GM21717 (cell line): ENCODE results near the gene PRG3.
"Not testable (repeated sequence)": the region's sequence is repeated elsewhere in the genome, so short reads cannot be mapped to it uniquely, and the experiment has no call there.

Source experiments
- ATAC-seq: cut with Tn5 transposase; IDR thresholded peaks from one replicate; pipeline ENCODE4 v1.9.1; 2021; ENCODE audit warnings: mild to moderate bottlenecking, moderate library complexity; ENCODE audit not compliant: unreplicated experiment

PRG3 gene

DNA sequence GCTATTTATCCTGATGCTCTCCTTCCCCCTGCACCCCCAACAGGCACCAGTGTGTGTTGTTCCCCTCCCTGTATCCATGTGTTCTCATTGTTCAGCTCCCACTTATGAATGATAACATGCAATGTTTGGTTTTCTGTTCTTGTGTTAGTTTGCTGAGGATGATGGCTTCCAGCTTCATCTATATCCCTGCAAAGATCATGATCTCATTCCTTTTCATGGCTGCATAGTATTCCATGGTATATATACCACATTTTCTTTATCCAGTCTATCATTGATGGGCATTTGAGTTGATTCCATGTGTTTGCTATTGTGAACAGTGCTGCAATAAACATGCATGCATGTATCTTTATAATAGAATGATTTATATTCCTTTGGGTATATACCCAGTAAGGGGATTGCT is 19.5 kb downstream of the PRG3 start:
- ATAC-seq = not testable (repeated sequence)

DNA sequence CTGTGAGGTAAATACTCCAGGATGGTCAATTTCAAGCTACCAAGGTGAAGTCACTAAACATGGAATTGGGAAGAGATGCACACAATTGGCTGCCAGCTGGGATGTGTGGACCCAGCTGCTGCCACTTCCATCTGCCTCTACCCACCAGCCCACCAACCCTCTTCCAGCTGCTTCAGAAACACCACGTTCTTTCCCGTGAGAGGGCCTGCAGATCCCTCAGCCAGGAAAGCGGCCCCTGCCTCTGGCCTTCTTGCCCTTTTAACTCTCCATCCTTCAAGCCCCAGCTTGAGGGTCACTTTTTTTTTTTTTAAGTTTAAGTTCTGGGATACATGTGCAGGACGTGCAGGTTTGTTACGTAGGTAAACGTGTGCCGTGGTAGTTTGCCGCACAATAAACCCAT is 20.0 kb downstream of the PRG3 start:
- ATAC-seq = no peak

DNA sequence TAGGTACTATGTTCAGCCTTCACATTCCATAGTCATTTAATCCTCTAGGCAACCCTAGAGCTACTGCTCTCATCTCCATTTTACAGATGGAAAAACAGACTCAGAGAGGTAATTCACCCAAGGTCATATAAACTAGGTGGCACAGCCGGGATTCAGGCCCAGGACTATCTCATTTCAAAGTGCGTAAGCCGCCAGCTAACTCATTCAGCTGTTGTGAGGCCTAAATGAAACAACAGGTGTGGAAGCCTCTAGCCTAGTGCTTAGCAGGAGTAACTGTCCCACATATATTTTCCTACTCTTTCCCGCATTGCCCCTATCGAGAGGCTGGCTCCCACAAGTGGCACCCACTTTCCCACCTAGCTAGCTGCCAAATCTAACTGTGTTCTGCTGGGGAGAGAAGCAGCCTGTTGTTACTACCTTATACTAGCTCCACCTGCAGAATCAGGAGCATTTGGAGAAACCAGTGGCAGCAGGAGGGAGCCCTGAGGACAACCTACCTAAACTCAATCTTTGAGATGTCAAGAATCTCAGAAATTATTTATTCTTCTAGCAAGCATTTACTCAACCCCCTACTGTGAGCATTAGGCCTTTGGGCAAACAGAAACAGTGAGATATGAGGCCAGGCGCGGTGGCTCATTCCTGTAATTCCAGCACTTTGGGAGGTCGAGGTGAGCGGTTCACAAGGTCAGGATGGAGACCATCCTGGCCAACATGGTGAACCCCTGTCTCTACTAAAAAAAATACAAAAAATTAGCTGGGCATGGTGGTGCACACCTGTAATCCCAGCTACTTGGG is 20.9 kb downstream of the PRG3 start:
- no peak for ATAC-seq

DNA sequence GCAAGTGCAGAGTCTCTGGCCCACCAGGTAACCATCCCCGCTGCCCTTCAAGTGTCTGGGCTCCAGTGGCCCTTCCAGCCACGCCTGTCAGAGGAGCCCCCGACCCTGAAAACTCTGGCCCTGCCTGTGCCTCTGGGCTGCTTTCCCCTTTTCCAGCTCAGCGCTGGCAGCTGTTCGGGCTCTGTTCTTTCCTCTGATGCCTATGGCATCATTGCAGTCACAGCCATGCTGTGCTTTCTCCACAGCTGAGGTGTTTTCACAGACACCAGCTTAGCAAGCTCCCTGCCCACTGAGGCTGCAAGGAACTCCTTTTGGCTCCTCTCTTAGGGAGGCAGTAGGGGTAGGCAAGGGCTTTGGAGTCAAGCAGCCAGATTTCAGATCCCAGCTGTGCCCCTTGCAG is 21.6 kb downstream of the PRG3 start:
- no peak for ATAC-seq

DNA sequence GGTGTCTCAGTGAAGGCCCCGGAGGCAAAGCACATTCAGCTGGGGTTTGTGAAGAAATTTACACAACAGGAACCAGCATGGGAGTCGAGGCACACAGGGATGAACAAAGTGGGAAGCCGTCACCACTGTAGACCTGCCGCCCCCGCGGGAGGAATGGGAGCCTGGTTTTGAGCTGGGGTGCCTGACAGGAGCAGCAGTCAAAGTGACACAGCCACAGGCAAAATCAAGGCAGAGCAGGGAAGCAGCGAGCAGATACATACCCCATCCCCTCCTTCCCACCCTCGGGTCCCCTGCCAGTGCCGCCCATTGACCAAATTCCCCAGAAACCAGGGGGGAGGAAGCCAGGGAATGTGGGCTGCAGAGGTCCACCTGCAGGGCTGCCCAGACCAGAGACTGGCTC is 22.0 kb downstream of the PRG3 start:
- ATAC-seq = no peak

DNA sequence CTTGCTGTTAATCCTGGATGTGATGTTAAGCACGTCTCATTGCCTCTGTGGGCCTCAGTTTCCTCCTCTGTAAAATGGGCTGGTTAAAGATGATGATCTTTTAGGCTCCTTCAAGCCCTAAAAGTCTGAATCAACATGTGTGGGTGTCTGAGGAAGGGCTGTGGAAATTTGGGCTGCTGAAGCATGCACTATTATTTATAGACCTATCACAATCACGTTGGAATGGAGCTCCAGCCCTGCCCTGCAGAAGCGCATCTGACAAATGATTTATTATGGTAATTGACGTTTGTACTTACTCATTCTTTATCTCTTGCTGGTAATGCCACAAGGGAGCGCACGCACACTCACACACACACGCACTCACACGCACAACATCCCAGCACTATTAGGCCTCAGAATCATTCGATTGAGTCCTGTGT is 22.4 kb downstream of the PRG3 start:
- ATAC-seq = no peak

DNA sequence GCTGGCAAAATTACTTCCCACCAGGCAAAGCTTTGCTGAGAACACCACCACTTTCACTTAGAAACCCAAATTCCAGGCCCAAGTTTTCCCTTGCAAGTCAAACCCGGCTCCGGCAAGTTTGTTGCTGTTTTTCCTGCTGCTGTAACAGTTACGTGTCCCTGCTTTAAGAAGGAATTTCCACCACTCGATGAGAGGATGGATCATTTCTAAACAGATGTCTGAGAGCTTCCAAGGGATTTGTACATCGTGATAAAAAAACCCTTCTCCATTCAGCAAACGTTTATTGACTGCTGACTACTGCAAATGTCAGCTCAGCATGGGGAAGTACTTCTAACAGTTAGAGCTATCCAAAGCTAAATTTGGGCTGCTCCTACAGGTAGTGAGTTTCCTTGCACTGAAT is 23.1 kb downstream of the PRG3 start:
- ATAC-seq = no peak

DNA sequence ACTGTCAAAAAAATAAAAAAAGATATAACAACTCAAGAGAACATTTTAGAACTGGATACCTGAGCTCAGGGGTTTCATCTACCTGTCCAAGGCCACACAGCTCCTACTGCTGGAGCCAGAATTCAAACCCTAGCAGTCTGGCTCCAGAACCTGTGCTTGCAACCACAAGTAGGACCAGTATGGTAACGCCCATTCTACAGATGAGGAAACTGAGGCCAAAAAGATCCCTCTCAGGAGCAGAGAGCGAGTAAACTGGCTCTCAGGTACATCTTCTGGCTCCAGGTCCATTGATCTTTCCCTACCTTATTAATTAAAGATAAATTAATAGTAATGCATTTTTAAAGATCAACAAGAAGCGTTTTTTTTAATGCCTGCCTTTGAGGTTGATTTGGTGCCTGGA is 23.6 kb downstream of the PRG3 start:
- no peak for ATAC-seq

DNA sequence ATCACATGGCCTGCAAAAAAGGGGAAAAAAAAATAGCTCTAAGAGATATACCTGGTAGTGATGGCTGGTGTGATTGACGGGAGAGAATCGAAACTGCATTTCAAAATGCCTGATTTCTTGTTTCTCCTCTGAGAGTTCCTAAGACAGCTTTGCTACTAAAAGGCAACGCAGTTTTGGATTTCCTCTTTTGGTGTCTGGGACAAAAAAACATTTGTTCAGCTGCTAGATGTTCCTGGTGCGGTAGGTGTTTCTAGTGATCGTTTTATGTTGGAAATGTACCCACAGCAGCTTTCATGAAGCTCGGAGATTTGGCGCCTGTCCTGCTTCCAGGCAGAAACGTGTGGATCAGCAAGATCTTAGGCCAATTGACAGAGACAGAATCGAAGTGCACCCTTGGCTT is 24.7 kb downstream of the PRG3 start:
- no peak for ATAC-seq

DNA sequence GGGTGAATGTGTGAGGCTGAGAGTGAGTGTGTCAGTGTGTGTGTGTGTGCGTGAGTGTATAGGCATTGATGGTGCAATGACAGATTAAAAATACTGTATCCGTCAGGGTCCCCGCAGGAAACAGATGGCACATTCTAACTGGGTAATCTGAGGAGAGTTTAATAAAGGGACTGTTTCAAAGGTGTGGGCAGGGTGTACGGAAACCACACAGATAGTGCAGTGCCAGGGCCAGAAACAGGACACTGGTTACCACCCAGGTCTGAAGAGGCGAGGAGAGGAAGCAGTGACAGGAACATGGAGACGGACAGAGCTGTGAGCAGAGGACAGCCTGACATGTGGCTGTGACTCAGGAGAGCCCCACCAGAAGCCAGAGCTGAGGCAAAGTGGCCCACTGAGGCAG is 26.3 kb downstream of the PRG3 start:
- ATAC-seq = no peak

DNA sequence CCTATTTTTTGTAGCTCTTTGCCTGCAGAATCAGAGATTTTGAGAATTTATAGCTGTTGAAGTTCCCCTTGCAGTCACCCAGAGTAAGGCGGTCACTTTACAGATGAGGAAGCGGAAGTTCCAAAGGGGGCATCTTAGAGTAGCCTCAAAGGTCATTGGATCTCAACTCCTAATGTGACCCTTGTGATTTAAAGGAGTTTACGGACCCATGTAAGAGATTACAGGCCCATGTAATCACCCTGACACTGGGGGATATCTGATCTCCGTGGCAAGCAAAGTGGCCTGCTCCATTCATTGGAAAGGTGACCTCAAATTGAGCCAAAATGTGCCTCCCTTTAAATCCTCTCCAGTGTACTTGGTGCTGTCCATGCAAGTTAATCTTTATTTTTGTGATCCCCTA is 27.1 kb downstream of the PRG3 start:
- ATAC-seq = no peak

DNA sequence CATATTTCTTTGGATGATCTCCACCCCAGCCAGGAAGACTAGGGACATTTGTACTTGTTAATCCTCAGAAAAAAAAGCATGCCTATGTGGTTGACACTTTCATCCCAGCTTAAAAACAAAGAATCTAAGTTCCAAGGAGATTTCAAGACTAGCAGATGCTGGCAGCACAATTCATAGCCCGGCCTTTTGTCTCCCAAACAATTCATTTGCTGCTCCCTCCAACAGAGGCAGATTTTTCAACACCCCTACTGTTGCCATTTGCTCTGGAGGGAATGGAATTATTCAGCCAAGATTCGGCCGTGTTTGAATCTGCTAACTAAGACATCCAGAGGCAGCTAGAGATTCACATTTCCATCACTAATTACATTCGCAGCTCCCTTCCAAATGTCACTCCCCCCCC is 27.5 kb downstream of the PRG3 start:
- no peak for ATAC-seq

DNA sequence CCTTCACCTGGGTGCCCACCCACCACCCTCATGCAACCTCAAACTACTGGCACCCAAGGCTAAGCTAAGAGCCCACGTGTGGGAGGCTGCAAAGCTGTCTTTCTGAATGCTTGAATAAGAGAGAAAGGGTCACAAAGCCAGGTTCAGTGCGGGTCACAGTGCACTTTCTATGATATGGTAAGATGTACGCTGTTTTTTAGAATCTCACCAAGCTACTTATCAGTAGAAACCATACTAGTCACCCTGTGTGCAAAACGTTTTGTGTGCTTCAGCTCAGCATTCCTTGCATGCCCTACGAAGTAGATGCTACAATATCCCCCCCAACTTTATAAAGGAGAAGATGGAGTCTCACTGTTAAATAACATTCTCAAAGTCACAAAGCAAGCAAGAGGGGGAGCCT is 27.9 kb downstream of the PRG3 start:
- no peak for ATAC-seq

DNA sequence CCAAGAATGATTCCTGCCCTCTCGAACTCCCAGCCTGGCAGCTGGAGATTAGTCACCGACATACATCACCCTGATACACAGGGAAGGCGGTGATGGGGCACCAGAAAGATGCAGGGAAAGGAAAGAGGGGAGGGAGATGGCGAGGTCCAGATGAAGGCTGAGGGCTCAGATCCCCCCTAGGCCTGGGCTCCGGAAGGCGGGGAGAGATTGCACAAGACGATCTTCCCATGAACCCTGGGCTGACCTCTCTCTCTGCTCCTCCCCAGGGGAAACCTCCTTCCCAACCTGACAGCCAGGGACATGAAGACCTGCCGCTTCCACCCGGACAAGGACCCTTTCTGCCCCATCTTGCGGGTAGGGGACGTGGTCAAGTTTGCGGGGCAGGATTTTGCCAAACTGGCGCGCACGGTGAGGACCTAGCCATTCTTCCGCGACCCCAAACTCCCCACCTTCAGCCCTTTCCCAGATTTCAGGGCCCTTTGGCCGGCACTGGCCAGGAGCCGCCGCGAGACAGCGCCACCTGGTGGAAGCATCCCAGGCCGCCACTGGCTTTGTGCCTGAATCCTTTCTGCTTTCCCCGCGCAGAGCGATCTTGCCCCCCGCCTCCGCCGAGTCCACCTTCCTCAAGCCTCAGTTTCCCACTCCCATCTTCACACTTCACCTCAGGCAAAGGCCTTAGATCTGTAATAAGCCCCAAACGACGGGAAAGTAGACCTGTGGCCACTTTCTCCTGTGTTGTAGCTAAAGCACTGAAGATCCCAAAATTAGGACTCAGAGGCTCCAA is 31.3 kb downstream of the PRG3 start:
- ATAC-seq = no peak

DNA sequence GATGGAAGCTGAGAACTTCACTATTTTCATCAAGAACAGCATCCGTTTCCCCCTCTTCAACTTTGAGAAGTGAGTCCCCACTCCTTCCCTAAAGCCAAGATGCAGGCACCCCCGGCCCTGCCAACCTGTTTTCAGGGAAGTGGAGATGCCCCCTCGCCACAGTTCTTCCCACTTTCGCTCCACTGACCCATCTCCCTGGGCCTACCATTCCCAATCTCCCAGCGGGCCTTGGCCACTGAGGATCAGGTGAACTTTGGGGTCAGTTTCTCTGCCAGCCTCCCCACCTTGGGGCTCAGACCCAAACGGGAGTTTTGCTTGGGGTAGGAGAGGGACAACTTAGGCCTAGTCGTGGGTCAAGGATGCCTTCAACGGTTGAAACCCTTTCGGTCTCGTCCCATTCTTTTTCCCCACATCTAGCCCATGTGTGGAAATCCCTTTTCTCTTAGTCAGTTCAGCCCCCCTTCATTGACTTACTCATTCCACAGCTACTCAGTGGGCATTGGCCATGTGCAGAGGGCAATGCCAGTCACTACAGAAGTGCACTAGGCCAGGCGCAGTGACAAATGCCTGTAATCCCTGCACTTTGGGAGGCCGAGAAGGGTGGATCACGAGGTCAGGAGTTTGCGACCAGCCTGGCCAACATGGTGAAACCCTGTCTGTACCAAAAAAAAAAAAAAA is 32.2 kb downstream of the PRG3 start:
- no peak for ATAC-seq

DNA sequence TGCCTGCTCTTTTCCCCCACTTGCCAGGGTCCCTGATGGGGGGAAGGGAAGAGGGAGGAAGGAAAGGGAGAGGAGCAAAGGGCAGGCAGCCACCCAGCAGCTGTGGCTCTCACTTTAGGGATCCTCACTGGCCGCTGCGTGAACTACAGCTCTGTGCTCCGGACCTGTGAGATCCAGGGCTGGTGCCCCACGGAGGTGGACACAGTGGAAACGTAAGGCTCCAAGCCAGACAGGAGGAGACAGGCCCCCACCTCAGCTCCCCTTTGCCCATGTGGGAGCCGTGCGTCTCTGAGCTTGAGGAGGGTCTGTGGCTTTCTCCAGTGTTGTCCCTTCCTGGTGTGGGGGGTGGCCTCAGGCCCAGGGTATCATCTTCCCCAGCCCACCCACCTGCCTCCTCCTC is 32.9 kb downstream of the PRG3 start:
- no peak for ATAC-seq

DNA sequence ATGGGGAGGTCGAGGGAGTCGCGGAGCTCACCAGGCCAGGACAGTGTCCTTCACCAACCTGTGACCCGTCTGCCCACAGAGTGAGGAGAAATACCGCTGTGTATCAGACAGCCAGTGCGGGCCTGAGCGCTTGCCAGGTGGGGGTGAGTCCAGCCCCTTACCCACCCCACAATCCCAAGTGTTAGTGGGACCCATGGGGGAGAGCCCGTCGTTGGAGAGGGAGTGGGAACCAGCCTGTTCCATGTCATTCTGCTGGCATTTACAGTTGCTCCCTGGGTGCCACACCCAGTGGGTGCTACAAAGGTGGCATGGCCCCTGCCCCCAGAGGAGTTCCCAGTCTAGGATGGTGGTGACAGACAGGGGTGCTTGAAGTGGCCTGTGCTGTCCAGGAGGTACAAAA is 33.6 kb downstream of the PRG3 start:
- no peak for ATAC-seq

DNA sequence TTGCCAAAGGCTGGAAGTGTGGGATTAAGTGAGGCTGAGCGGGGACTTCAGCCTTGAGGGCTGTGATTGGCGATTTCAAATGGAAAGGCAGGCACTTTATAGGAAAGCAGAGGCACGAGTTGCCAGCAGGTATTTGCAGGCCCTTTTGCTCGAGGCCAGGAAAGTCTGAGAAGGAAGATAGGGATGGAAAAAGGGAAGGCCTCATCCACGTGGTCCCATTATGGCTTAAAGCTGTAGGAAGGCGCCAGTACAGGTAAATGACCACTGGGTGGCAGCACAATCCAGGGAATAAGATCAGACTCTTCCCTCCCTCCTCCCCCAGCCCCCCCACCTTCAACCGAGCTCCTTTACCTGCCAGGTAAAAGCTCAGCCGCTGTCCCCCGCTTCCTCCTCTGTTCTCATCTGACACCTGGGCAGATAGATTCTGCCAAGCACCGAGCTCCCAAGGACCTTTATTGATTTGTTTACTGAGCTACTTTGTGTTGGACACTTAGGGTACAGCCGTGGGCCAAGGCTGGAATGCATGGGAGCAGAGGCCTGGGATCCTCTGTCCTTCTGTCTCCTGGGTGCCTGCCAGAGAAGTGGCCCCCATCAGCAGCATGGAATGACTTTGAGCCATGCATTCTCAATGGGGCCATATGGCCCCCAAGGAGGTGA is 35.3 kb downstream of the PRG3 start:
- ATAC-seq = peak; percentile 72

DNA sequence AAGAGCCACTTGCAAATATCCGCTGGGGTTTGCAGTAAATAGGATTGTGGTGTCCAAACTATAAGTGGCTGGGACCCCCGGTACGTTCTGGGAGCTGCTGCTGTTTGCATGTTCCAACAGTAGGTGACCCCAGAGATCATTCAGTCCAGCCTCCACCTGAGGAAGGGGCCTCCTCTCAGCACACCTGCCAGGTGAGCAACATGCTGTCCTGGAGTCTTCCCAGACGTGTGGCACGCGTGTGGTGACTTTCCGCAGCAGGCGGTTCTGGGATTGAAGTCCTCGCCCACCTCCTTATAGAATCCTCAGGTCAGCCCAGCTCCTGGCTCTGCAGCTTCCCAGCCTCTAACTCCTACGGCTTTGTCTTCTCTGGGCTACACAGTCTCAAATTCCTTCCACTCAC is 36.1 kb downstream of the PRG3 start:
- no peak for ATAC-seq

DNA sequence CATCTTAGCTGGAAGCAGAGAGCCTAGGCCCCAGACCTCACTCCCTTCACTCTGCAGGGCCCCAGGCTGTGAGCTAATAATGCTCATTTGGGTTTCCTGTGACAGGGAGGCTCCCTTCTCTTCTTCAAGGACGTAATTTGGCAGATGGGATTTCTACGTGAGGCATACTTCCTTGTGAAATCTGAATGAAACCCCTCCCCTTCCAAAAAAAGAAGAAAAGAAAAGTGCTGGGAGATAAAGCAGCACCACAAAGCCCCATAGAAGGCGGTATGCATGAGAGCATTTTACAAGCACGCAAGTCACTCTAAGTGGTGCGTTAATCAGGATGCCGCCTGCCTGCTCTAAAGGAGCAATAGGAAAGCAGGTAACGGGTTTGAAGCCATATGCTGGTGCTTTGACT is 37.1 kb downstream of the PRG3 start:
- ATAC-seq = no peak

DNA sequence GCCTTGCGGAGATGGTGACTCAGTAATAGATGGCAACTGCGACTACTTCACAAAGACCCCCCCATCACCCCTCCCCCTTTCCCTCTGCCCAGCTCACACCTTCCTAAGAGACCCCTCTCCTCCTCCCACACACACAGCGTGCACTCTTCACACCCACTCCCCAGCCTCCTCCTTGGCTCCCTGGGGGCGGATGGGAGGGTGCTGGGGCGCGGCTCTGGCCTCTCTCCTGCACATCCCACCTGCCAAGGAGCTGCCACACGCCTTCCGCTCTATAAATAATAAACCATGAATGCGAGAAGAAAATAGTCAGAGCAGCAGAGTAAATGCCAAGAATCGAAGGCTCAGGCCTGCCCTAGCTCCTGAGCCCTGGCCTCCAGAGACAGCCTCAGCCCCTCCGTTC is 38.2 kb downstream of the PRG3 start:
- ATAC-seq = no peak
